Inflammatory macrophage treated with lipopolysaccharide for 1 hour (primary cell): ENCODE measurements around the gene KCNIP1.

Experiments
- DNase-seq, 2 donors: peaks; one replicate each; pipeline ENCODE4 v3.0.0-alpha.2; 2020 to 2022

Gene KCNIP1

DNA sequence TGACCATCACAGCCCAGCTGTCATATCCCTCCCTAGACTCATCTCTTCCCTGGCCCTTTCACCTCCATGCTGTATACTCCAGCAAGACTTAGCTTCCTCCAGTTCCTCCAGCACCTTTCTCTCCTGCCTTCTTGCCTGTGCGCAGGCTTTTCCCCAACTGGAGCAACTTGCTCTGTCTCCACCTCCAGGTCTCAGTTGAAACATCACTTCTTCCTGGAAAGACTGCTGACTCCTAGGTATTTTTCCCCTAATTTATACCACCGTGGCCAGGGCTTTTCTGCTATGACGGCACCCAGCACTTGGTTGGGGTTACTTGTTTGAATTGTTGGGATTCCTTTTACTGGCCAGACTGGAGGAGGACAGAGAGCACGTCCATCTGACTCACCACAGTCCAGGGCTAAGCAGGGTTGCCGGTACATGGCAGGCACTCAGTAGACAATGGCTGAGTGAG is 67.5 kb downstream of the KCNIP1 start:
- DNase-seq, result no peak

DNA sequence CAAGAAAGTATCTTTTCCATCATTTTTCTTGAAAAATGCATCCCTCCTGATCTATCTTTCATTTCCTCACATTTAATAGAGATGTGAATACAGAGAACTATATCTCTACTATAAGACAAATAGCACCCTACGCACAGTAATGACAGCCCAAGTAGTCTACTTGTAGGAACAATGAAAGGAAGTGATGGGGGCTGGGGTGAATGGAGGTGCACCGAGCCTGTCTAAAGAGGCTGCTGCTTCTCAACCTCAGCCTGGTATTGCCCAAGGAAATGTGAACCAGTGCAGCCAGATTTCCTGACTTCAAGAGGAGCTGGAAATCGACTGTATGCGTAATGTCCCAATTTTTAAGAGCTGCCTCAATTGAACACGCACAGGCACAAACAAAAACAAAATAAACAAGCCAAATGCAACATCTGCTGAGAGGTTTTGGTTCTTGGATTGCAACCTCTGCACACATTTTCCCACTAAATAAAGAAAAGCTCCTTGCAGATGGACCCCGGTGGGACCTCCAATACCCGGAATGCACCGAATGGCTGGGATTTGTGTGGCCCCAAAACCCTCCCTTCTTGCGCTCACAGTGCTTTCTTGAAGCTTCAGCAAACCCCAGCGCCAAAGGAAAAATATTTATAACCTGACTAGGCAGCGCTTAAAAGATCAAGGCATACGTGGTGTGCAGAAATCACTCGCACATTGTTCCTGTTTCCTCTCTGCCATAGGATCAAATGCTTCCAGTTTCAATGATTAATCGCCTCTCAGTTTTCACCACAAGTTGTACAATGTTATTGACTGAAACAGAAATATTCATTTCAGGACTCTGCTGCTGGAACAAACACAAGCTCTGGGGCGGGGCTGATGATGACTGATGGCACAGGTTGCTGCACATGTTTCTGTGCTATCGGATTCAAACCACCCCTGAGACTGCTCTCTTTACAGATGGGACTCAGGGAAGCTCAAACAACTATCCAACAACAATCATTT is 68.3 kb downstream of the KCNIP1 start:
- DNase-seq, result no peak

DNA sequence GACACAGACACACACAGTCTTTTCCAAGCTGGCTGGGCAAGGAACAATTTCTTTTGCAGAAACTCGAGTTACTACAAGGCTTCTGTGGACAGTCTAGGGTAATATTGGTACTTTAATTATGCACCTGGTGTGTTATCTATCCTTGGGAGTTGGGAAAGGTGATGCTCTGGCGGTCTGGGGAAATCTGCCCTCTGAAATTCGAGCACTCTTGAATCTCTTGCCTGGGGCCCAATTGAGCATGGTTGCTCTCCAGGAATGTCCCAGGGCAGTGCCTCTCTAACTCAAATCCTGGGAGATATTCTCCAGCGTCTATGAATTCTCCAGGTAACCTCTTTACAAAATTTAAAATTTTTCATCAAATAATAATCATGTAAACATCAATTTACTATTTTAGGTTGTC is 69.3 kb downstream of the KCNIP1 start:
- no peak for DNase-seq

DNA sequence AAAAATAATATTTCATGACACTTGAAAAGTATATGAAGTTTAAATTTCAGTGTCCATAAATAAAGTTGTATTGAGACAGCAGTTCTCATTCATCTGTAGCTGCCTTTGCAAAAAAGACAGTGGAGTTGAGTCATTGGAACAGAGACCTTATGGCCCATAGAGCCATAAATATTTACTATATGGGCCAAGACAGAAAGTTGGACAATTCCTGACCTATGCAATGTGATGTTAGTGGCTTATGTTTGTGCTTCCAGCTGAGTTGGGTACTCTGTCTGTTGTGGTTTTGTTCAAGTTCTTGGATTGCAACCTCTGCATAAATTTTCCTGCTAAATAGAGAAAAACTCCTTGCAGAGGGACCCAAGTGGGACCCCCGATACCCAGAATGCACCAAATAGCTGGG is 69.8 kb downstream of the KCNIP1 start:
- no peak for DNase-seq

DNA sequence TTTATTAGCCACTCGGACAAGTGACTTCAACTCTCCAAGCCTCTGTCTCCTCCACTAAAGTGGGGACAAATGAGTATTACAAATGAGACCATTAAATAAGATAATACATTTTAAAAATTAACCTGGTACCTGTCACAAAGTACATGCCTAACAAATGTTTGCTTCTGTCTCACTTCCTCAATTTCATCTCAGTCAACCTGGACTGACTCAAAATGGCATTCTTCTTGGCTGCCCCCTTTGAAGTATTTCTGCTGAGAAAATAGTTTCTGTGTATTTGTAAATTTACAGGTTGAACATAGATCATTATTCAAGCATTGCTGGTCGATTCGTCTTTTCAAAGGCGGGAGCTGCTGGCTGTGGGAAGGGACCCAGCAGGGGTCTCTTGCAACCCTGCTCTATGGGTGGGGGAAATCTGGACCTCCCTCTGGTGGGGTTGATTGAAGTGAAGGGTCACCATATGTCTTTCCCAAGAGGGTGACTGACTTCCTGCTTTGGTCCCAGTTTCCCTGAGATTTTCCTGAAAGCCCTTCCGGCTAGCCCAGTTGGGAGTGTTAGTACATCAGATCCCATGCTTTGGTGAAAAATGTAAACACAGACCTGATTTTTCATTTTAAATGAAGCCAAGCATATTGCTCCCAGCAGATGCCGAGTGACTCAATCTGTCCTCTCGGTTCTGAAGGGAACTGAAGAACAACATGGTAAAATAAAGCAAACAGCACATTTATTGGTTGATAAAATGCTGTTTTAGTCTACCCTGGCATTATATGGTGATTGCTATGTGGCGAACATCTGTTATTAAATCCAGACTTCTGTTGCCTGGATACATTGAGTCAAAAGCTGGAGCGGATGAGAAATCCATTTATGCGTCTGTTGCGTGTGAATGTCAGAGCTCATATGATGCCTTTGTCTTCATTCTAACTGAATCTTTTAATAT is 73.0 kb downstream of the KCNIP1 start:
- DNase-seq, result no peak

DNA sequence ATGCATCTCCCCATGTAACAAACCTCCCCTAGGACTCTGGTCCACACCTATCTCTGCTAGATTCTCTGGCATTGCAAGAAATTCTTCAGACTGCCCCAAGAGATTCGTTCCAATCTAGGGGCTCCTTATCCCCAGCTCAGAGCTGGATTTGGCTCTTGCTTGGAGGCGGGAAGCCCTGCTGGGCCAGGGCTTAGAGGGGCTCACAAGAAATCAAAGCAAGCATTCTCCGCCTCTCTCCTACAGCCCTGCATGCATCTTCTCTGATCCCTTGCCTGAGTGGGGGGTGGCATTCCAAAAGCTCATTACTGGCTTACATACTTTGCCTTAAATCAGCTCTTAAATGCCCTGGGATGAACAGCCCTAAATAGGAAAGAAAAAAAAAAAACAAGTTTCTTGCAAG is 75.8 kb downstream of the KCNIP1 start:
- no peak for DNase-seq

DNA sequence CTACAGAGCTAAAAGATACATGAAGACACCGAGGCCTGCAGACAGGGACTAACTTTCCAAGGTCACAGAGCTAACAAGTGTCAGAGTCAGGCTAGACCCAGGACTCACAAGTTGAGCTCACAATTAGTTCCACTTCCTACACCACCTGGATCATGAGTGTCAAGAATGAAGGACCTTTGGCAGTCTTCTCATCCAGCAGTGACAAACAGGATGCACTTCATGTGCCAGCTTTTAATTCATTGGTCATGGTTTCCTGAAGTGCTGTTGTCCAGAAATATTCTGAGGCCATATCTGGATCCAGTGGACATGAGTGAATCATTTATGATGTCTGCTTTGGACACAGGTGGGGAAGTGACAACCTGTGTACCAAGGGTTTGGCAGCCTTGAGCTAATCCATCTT is 77.4 kb downstream of the KCNIP1 start:
- DNase-seq, result no peak

DNA sequence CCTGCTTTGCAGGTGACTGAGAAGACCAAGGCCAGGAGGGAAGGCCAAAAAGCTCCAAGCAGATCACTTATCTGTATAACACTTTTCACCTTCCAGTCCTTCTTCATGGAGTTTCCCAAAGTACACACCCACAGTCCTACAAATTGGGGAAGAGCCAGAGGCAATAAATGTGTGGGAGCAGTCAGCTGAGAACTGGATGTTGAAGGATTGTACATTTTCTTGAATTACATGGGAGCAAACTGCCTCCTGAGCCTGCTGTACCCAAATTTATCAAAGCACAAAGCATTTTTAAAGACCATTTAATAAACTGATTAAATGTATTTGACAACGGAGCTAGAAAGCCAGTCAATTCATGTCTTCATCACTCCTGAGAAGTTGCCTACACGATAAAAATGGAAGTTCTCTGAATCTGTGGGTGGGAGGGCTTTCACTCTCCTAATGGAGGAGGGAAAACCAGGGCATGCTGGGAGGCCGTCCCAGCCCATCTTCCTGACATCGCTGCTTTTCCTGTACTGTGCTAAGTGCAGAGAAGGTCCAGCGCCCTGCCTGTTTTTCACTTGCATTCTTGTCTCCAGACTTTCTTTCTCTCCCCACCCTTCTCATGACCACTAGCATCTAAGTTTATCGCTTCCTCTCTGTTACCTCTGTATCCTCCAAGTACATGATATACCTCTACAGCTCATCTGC is 79.0 kb downstream of the KCNIP1 start:
- peak; percentile 66 to 85 for DNase-seq

DNA sequence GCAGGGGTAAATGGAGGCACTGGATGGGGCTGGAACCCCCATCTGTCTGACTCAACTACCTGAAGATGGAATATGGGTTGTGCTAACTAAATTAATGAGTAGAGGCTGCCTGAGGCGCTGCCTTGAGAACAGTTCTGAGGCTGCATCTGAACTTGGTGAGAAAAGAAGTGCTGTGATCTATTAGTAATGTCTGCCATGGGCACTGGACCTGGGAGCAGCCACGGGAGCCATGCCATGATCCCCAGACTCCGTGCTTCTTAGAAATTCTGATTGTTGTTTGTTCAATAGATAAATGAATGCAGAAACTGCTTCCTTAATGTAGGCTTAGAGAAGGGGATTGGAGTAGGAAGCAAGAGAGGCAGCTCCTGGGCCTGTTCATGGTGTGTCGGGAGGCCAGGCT is 80.2 kb downstream of the KCNIP1 start:
- no peak for DNase-seq

DNA sequence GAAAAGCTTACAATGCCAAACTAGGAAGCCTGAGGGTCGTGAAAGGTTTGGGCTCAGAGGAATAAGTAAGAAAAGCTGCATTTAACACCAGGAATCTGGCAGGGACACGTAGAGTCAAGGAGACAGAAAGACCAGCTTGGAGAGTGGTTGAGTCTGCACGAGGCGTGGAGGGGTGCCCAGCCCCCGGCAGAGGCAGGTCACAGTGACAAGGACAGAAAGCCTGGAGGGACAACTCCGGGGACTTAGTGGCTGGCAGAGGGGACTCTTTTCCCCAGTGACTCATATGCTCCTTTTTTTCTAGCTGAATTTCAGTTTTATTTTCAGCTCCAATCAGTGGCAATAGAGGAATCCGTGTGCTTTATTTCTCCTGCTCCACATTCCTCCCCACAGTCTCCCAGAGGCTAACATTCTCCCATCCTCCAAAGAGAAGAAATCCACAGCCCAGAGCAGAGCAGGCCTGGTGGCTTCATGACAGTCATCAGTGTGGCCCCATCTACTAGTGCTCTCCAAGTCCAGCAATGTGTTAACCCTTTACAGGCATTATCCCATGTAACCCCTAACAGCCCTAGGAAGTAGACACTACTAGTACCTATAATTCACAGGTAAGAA is 80.7 kb downstream of the KCNIP1 start:
- no peak for DNase-seq

DNA sequence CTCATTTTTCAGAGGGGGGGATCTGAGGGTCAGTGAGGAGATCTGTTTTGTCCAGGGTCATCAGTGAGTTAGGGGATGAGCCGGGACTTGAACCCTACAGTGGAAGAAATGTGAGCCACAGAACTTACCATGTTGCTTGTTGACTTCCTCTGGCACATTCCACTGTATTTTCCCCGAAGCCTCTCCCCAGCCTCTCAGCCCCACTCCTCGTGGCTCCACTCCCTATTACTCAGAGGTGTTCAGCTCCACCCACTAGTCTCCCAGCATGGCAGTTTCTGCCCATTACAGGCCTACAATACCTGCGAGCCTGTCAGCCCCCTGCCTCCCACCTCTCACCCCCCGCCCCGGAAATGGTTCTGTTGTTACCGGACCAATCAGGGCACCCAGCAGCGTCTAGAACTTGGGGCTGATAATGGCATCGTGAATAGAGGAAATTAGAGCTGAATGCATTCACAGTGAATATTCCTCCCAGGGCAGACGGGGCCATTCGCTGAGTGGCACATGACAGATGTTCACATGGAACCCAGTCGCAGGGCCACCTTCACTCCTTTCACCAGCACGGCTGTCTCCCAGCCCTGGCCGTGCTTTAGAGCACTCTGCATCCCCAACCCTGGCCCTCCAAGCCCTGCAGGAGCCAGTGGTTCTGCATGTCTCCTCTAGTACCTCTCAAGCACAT is 81.6 kb downstream of the KCNIP1 start:
- no peak for DNase-seq

DNA sequence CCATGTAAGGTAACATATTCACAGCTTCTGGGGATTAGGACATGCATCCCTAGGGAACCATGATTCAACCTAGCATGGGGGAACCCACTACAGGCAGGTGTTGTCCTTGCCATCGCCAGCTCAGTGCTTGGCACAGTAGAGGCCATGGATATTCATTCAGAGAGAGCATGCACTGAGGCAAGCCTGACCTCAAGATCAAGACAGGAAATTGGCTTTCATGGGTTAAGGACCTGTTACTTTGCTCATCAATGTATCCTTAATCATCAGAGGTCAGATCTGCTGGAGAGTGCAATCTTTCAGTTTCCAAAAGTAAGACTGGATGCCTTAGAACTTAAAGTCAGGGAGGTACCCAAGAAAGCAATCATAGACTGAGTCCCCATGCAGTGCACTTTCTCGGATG is 84.0 kb downstream of the KCNIP1 start:
- no peak for DNase-seq

DNA sequence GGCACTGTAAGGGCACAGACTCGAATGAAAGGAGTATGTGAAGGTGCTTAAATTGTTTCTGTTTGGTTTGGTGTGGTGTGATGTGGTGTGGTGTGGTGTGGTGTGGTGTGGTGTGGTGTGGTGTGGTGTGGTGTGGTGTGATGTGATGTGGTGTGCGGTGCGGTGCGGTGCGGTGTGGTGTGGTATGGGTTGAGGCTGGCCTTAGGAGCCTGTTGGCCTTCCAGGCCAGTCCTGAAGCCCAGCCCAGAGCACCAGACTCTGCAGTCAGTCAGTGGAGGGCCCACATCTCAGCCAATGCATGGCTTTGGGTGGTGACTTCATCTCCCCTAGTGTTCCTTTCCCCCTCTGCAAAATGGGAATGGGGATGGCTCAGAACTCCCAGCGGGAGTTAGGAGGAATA is 85.8 kb downstream of the KCNIP1 start:
- no peak for DNase-seq

DNA sequence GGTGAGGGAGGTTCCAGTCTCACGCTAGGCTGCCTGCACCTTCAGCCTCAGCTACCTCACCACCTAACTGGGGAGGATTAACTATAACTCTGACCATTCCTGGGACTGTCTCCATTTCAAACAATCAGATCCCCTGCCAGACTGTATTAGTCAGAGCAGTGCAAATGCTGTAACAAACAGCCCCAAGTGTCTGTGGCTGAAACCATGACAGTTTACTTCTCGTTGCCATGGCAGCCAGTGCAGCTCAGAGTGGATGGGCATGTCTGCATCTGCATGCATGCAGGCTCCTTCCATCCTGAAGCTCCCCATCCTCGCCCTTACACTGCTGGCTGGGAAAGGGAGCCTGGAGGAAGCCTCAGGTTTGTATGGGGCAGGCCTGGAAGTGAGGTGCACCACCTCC is 86.7 kb downstream of the KCNIP1 start:
- DNase-seq, result no peak

DNA sequence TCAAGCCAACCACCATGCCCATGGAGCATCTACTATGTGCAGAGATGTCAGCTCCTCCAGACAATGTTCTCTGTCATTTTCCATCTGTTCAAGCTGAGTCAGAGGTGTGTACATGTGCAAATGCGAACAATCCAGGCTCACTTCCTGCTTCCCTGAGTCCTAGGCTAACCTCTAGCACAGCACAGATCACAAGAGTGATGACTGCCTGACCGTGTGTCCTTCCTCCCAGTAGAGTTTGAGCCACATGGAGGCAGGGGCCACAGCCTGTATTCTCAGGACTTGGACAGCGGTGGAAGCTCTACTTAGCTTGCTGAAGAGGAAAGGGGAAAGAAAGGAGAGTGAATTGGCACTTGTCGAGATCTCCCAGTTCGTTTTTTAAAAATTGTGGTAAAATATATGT is 87.2 kb downstream of the KCNIP1 start:
- DNase-seq, result peak in 1 of 2 donors; percentile 31

DNA sequence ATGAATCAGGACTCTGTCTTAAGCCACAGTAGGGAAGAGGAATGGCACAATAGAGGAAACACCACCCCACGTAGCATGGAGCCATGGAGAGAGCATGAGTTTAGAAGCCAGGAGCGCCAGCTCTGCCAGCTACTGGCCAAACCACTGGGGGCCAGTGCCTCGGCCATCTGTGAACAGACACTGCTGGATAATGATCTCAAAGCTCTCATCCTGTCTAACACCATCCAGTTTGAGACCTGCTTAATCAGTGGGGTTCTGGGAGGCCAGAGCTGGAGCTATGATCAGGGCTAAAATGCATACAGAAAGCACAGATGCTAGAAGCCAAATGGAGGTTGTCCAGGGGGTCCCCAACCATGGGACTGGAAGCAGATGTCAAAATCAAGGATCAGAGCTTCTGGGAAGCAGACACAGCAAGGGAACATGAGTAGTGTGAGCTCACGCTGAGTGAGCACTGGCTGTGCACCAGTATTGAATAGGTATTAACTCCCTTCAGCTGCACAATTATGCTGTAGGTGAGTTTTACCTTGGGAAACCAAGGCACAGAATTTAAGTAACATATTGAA is 92.7 kb downstream of the KCNIP1 start:
- no peak for DNase-seq

DNA sequence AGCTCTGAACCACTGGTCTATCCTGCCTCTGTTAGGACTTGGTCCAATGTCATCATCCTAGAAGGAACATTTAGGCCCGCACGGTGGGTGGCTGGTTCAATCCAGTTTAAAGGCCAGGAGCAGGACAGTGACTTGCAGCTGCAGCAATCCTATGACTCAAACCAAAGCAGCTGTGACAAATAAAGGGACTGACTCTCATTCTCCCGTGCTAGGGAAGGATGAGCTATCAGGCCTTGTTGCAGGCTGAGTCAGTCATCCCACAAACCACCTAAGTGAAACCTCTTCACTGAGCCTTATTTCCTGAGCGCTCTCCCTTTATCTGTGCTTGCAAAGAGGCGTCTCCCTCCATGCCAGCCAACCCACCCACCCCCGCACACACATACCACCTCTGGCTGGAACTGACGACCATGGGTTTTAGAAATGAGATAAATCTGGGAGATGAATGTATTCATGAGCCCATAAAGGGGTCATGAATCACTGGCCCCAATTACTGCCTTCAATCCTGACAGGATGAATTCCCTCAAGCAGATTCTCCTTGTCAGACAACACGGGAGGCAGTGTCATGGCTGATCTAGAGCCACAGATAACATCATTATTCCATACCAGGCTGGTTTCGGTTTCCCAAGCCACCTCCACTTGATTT is 93.4 kb downstream of the KCNIP1 start:
- peak in 1 of 2 donors; percentile 43 for DNase-seq

DNA sequence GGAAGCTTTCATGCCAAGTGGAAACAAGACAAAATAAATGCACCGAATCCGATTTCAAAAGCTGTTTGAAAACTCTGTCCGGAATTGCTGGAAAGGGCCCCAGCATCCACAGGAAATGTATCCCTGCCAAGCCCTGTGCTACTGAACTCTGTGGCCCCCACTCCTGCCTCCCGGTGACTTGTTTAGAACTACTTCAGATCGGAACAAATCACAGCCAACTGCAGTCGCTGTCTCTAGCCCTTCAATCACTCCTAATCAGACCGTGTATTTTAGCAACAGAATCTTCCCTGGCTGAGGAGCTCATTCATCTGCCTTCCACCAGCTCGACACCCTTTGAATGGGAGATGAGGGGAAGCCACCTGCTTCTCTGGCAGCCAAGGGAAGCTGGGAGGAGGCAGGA is 94.1 kb downstream of the KCNIP1 start:
- no peak for DNase-seq

DNA sequence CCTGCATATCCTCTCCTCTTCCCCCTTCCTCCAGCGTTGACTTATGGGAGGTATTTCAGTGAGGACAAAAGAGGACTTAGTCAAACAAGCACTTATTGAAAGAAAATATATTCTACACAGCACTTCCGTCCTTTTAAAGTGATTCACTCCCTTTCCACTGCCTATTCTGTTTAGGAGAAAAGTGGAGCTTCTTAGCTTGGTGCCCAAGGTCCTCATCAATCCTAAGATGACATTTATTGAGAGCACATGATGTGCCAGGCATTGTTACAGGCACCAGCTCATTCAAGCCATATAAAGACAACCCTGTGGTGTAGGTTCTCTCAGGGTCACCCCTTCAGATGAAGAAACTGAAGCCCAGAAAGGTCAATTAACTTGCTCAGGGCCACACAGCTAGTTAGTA is 95.9 kb downstream of the KCNIP1 start:
- no peak for DNase-seq

DNA sequence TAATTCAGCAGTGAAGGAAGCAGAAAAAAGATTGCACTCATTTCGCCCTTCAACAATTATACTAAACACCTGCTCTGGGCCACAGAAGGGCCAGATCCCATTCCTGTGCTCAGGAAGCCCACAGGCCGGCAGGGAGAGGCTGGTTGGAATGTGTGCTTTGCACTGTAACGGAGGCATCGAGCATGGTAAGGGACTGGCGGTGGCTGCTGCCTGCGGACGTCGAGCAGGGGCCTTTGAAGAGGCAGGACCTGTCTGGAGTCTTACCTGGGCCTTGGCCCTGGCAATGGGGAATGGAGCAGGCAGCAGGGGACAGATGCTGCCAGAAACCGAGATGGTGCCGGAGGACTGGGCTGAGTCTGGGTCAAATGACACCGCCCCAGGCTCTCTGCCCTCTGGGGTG is 97.8 kb downstream of the KCNIP1 start:
- DNase-seq, result no peak

DNA sequence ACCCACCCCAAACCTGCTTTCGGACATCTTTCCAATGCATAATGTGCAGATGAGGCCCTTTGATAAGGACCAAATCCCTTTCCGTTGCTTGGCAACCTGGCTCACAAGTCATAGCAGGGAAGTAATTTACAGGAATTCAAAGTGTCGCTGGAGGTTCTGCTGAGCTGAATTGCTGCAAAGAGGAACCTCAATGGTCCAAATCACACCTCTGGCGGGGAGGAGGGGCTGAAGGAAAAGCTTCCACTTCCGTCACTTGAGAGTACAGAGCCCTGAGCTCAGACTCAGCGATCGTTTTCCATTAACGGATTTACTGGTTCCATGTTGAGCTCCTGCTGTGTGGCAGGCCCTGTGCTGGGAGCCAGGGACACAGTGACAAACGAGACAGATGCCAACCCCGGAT is 99.3 kb downstream of the KCNIP1 start:
- no peak for DNase-seq
